Brain microvascular endothelial cell (primary cell): ENCODE results near the gene MRPL30.
"Not testable (repeated sequence)": the region's sequence is repeated elsewhere in the genome, so short reads cannot be mapped to it uniquely, and the experiment has no call there.

Source experiments
- DNase-seq: peaks from one replicate; pipeline ENCODE4 v3.0.0-alpha.2; 2020
- H3K27ac ChIP-seq: fragments of 250-450 bp; sonication (Bioruptor Pico); 2 replicates; pipeline ENCODE4 v1.5.1; 2020; ENCODE audit warnings: mild to moderate bottlenecking, moderate library complexity
- H3K27me3 ChIP-seq: fragments of 250-450 bp; sonication (Bioruptor Pico); replicated peaks from 2 replicates; pipeline ENCODE4 v1.5.1; 2020; ENCODE audit warnings: mild to moderate bottlenecking
- H3K36me3 ChIP-seq: fragments of 250-450 bp; sonication (Bioruptor Pico); replicated peaks from 2 replicates; pipeline ENCODE4 v1.5.1; 2020; ENCODE audit warnings: mild to moderate bottlenecking
- H3K4me3 ChIP-seq: 2 replicates; pipeline ENCODE4 v1.5.1; 2011; ENCODE audit warnings: low read depth, mild to moderate bottlenecking, control low read depth, low read length, moderate library complexity
- CTCF ChIP-seq: IDR thresholded peaks from 2 replicates; pipeline ENCODE4 v1.5.1; 2011; ENCODE audit warnings: low read depth, mild to moderate bottlenecking, moderate library complexity, low read length, control low read depth, inconsistent platforms; ENCODE audit errors: missing control alignments
- in situ Hi-C: cut with HindIII; loops from 2 replicates; pipeline ENCODE4 v1.10.0; 2017; ENCODE audit warnings: low sequenced_read_pairs, low pct_ligation_motif_present

The MRPL30 gene

GRCh38 chr2:99180755-99181623, at the start of gene MRPL30, which contains the start of gene MITD1:
MRPL30 (plus strand) TSS chr2:99181184; CDS start chr2:99186204, 5,020 bp downstream.
MITD1 (minus strand) TSS chr2:99181058; CDS start chr2:99180981, 77 bp downstream.
- no peak for TF ChIP-seq CTCF
- in situ Hi-C loops, result no loop called here
- Histone ChIP-seq H3K4me3 (peak within 1 kb of the TSS; percentile 98), H3K27ac (peak within 1 kb of the TSS; percentile 64), H3K27me3 (no peaks in the 10 kb centered on the region), H3K36me3 (no peaks in the 10 kb centered on the region)
- DNase-seq, result peak; percentile 94

- H3K36me3 ChIP-seq, H3K27ac ChIP-seq, DNase-seq, H3K4me3 ChIP-seq, H3K27me3 ChIP-seq, in situ Hi-C loops: not testable (repeated sequence)
Observed at GRCh38 chr2:99135044-99135556, 45.9 kb upstream of the MRPL30 start.

GRCh38 chr2:99139003-99139402, 42.0 kb upstream of the MRPL30 start:
- in situ Hi-C loops, result no loop called here
- no peak for TF ChIP-seq CTCF

GRCh38 chr2:99140056-99140859, 40.7 kb upstream of the MRPL30 start:
- Histone ChIP-seq H3K27me3 (no peaks in the 10 kb centered on the region), H3K4me3 (peak overlapping the region; percentile 83), H3K27ac (no peak overlapping the region), H3K36me3 (no peaks in the 10 kb centered on the region)
- TF ChIP-seq CTCF, result no peak
- no peak for DNase-seq
- in situ Hi-C loops, result no loop called here

More at GRCh38 chr2:99139003-99139402, 42.0 kb upstream of the MRPL30 start:
- H3K27ac ChIP-seq, result no peak overlapping the region
- H3K4me3 ChIP-seq, result no peak overlapping the region
- H3K36me3 ChIP-seq, result no peaks in the 10 kb centered on the region
- H3K27me3 ChIP-seq, result no peaks in the 10 kb centered on the region
- no peak for DNase-seq

GRCh38 chr2:99140860-99141109, 40.2 kb upstream of the MRPL30 start:
- no peak overlapping the region for H3K27ac ChIP-seq
- DNase-seq, result no peak

More at GRCh38 chr2:99140860-99141109, 40.2 kb upstream of the MRPL30 start:
- in situ Hi-C loops, result no loop called here
- H3K4me3 ChIP-seq, result peak overlapping the region; percentile 83
- H3K27me3 ChIP-seq, result no peaks in the 10 kb centered on the region
- TF ChIP-seq CTCF, result no peak
- no peaks in the 10 kb centered on the region for H3K36me3 ChIP-seq
